Fibroblast of gingiva (primary cell): ENCODE data around the gene ERGIC2.
"Not testable (repeated sequence)": the region's sequence is repeated elsewhere in the genome, so short reads cannot be mapped to it uniquely, and the experiment has no call there.

ENCODE experiments used
- DNase-seq: peaks from one replicate; pipeline ENCODE4 v3.0.0-alpha.2; 2011; ENCODE audit warnings: low read depth

The ERGIC2 gene

GRCh38 chr12:29299633-29300032 is 81.3 kb downstream of the ERGIC2 start:
- no peak for DNase-seq

DNA sequence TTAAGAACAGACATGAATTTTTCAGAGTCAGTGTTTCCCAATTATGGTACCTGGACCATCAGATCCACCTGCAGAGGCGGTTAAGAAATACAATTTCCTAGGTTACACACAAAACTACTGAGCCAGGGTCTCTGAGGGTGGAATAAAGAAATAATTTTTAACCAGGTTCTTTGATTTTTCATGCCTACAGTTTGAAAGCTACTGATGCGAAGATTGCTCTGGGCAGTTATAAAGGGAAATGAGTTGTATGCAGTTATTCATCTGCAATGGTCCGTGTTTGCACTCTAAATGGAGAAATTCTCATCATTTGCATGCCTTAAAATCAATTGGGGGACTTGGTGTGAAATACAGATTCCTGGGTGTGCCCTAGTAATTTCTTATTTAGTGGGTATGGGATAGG is 89.7 kb downstream of the ERGIC2 start:
- no peak for DNase-seq

- DNase-seq = not testable (repeated sequence)
Observed at GRCh38 chr12:29290475-29290874, 90.5 kb downstream of the ERGIC2 start.

- no peak for DNase-seq
Observed at GRCh38 chr12:29288031-29288430, 92.9 kb downstream of the ERGIC2 start.

GRCh38 chr12:29287622-29288021 is 93.3 kb downstream of the ERGIC2 start:
- DNase-seq = no peak
